GM12878 (cell line): ENCODE measurements around the gene FAM210A. TPM values are rescaled to one million over a fixed set of nuclear protein-coding genes. Genes with fewer than 3 reads are reported as not detected.
"Not testable (repeated sequence)": the region's sequence is repeated elsewhere in the genome, so short reads cannot be mapped to it uniquely, and the experiment has no call there.

Source experiments
- ATAC-seq: fragments of 200-7000 bp; cut with Tn5 transposase; 3 replicates; pipeline ENCODE4 v1.9.1; 2020; ENCODE audit warnings: mild to moderate bottlenecking, moderate library complexity
- BruUV-seq: library from RNA; stranded (reverse); fragments of 400-500 nt; replicated peaks from 2 replicates; lab custom pipeline; 2021; lab: Mats Ljungman, UMichigan
- CTCF ChIA-PET: fragments of 300-600 bp; sonication (Branson Sonifier 250); formaldehyde crosslinking; extraction: SDS; loops from one replicate; lab custom pipeline; 2021; ENCODE audit warnings: inconsistent platforms; lab: Yijun Ruan, JAX
- POLR2A ChIA-PET: fragments of 350-600 bp; formaldehyde crosslinking; extraction: SDS; loops from one replicate; lab custom pipeline; 2021; ENCODE audit warnings: inconsistent platforms; lab: Charles Lee
- RAD21 ChIA-PET: fragments of 300-600 bp; sonication (Branson Sonifier 250); formaldehyde crosslinking; loops from one replicate; lab custom pipeline; 2023; ENCODE audit warnings: antibody characterized with exemption; ENCODE audit not compliant: unreplicated experiment; lab: Charles Lee
- SMC1A ChIA-PET: fragments of 300-600 bp; sonication (Branson Sonifier 250); formaldehyde crosslinking; loops from one replicate; lab custom pipeline; 2023; ENCODE audit not compliant: unreplicated experiment, uncharacterized antibody; lab: Charles Lee
- DNase-seq: peaks from one replicate; pipeline ENCODE4 v3.0.0-alpha.2; 2011; ENCODE audit warnings: low read depth, low spot score
- FAIRE-seq: peaks from 3 replicates; lab custom pipeline; 2011; peaks lifted over from hg19 to GRCh38; lab: Jason Lieb, UNC
- H2AFZ ChIP-seq: 2 replicates; pipeline ENCODE4 v1.6.0; 2011; ENCODE audit warnings: low read depth, low read length, control low read depth; ENCODE audit not compliant: control insufficient read depth
- H3K27ac ChIP-seq: 2 replicates; pipeline ENCODE4 v1.5.1; 2011; ENCODE audit warnings: control low read depth; ENCODE audit not compliant: control insufficient read depth, insufficient read depth
- H3K27me3 ChIP-seq, 2 experiments: replicated peaks in 1 of 2; 2 replicates each; pipeline versions ENCODE4 v1.6.0 to v1.6.1; 2011; ENCODE audit warnings: low read length in 1 of 2; ENCODE audit not compliant: control insufficient read depth in 2 of 2, insufficient read depth in 2 of 2
- H3K36me3 ChIP-seq, 2 experiments: 2 replicates each; pipeline ENCODE4 v1.5.1; 2011; ENCODE audit warnings: low read length in 1 of 2; ENCODE audit not compliant: control insufficient read depth in 2 of 2, insufficient read depth in 2 of 2
- H3K4me1 ChIP-seq: 2 replicates; pipeline ENCODE4 v1.6.1; 2011; ENCODE audit warnings: mild to moderate bottlenecking, low read length, moderate library complexity, mixed read lengths; ENCODE audit not compliant: control insufficient read depth, insufficient read depth
- H3K4me2 ChIP-seq: 2 replicates; pipeline ENCODE4 v1.6.0; 2011; ENCODE audit warnings: control low read depth; ENCODE audit not compliant: control insufficient read depth, insufficient read depth
- H3K4me3 ChIP-seq: fragments of 200-600 bp; sonication (generic); 2 replicates; pipeline ENCODE4 v1.5.1; 2016
- H3K79me2 ChIP-seq: 2 replicates; pipeline ENCODE4 v1.6.0; 2011; ENCODE audit warnings: low read length; ENCODE audit not compliant: control insufficient read depth, insufficient read depth
- H3K9ac ChIP-seq: 2 replicates; pipeline ENCODE4 v1.8.0; 2011; ENCODE audit warnings: low read length, control low read depth, mixed read lengths; ENCODE audit not compliant: control insufficient read depth, insufficient read depth
- H3K9me3 ChIP-seq: replicated peaks from 3 replicates; pipeline ENCODE4 v1.5.1; 2011; ENCODE audit warnings: mild to moderate bottlenecking, low read length; ENCODE audit not compliant: control insufficient read depth, insufficient read depth
- H4K20me1 ChIP-seq: 2 replicates; pipeline ENCODE4 v1.6.0; 2011; ENCODE audit not compliant: control insufficient read depth, insufficient read depth
- ATF2 ChIP-seq: IDR thresholded peaks from 2 replicates; pipeline ENCODE4 v1.6.1; 2012; ENCODE audit warnings: low read length, inconsistent platforms
- BHLHE40 ChIP-seq, 2 experiments: fragments of 450-650 bp in 1 of 2; IDR thresholded peaks; 2 replicates each; pipeline ENCODE4 v1.6.1; 2011 to 2017; ENCODE audit warnings: low read depth in 2 of 2, borderline replicate concordance in 1 of 2, improper control_type of control experiment in 1 of 2, low read length in 1 of 2, mild to moderate bottlenecking in 1 of 2
- KAT2A ChIP-seq: conservative IDR thresholded peaks from 2 replicates; pipeline ENCODE4 v1.6.1; 2011; ENCODE audit warnings: low read depth, low read length; ENCODE audit not compliant: control insufficient read depth
- MTA3 ChIP-seq: IDR thresholded peaks from 2 replicates; pipeline ENCODE4 v1.6.1; 2012; ENCODE audit warnings: low read length, inconsistent platforms, borderline replicate concordance
- PAX5 ChIP-seq: IDR thresholded peaks from 2 replicates; pipeline ENCODE4 v1.6.1; 2011; ENCODE audit warnings: low read depth, low read length, borderline replicate concordance
- POLR2AphosphoS5 ChIP-seq: IDR thresholded peaks from 2 replicates; pipeline ENCODE4 v1.6.1; 2011; ENCODE audit warnings: mild to moderate bottlenecking, low read length, inconsistent platforms
- SP1 ChIP-seq: IDR thresholded peaks from one replicate; pipeline ENCODE4 v1.6.1; 2011; ENCODE audit warnings: low read depth, low read length
- ZBTB11 ChIP-seq: fragments of 450-650 bp; formaldehyde crosslinking; IDR thresholded peaks from 2 replicates; pipeline ENCODE4 v1.5.0; 2022; ENCODE audit warnings: mild to moderate bottlenecking, missing genetic modification characterization
- WGBS: methylation state at CpG from one replicate; pipeline ENCODE4 v1.1.6; 2016; ENCODE audit warnings: low lambda C conversion rate; ENCODE audit not compliant: insufficient replicate concordance, insufficient coverage; ENCODE audit errors: missing lambda C conversion rate; 5-methylcytosine and 5-hydroxymethylcytosine counted together
- in situ Hi-C: fragments of 300-500 bp; cut with MboI; formaldehyde crosslinking; loops from 9 replicates; pipeline ENCODE4 v1.14.3; 2018; ENCODE audit warnings: mixed read lengths
- intact Hi-C: fragments of 100-400 bp; cut with micrococcal nuclease; formaldehyde crosslinking; loops from one replicate; pipeline ENCODE4 v1.14.2; 2022; ENCODE audit not compliant: unreplicated experiment
- polyA plus RNA-seq, 11 experiments: library from polyadenylated mRNA; depleted of rRNA in 4 of 11; unstranded in 6 of 11; stranded (reverse) in 5 of 11; fragments of >200 nt; fragmentation: Nextera tagmentation in 4 of 11; fragmentation: Illumina TruSeq in 1 of 11; extraction: Ambion mirVana in 4 of 11; extraction: Trizol in 1 of 11; gene quantifications; 1 replicate in 1 of 11; 2 replicates in 10 of 11; pipeline versions ENCODE4 v1.2.1 to v1.2.3, GENCODE V29; 2011 to 2016; ENCODE audit warnings: inconsistent platforms in 2 of 11, missing spikeins in 2 of 11, low read depth in 1 of 11
- total RNA-seq, 4 experiments: library from RNA; depleted of rRNA in 3 of 4; stranded (reverse); fragments of >200 nt in 3 of 4; fragmentation: Illumina TruSeq in 1 of 4; extraction: Trizol in 1 of 4; gene quantifications; 2 replicates each; pipeline versions ENCODE4 v1.2.1 to v1.2.3, GENCODE V29; 2013 to 2021

Gene FAM210A
- total and polyA plus RNA-seq, 10 of the 15 experiments (the other 5 are each of a cell fraction or from before 2014, with no cell fraction given): 10.3 to 56.3 (median 17.7) TPM

- H3K36me3 ChIP-seq: peaks cover 0 to 27% of the 10 kb centered on the region in 2 experiments; a peak in 2 of 4 replicates
- H3K27me3 ChIP-seq, H3K9me3 ChIP-seq, H2AFZ ChIP-seq, H3K79me2 ChIP-seq, H3K4me2 ChIP-seq, SMC1A ChIA-PET, H3K27ac ChIP-seq, POLR2A ChIA-PET, BruUV-seq, H3K4me1 ChIP-seq, H3K9ac ChIP-seq, RAD21 ChIA-PET, ATAC-seq, DNase-seq, intact Hi-C loops, CTCF ChIA-PET, H4K20me1 ChIP-seq, in situ Hi-C loops, H3K4me3 ChIP-seq, FAIRE-seq: not testable (repeated sequence)
- 96% methylated on average over 3 of the region's 3 CpGs for WGBS
Measured at GRCh38 chr18:13751599-13751998, 25.2 kb upstream of the FAM210A start.

GRCh38 chr18:13746633-13747032, 20.3 kb upstream of the FAM210A start:
- POLR2A ChIA-PET: no interaction called here
- FAIRE-seq (no peak), DNase-seq (no peak), ATAC-seq (no peak)
- Histone ChIP-seq H3K27ac (no peak overlapping the region), H3K36me3 (peaks cover 0 to 25% of the 10 kb centered on the region in 2 experiments), H2AFZ (no peak overlapping the region), H3K4me1 (no peaks in the 10 kb centered on the region), H3K4me3 (no peak overlapping the region), H3K9ac (no peak overlapping the region), H3K4me2 (no peak overlapping the region), H3K9me3 (no peaks in the 10 kb centered on the region), H4K20me1 (no peaks in the 10 kb centered on the region), H3K79me2 (no peaks in the 10 kb centered on the region), H3K27me3 (no peaks in the 10 kb centered on the region)
- in situ Hi-C loops (no loop called here), intact Hi-C loops (no loop called here)
- WGBS: 98% methylated on average over 3 of the region's 3 CpGs
- RAD21 ChIA-PET: no interaction called here
- SMC1A ChIA-PET: no interaction called here
- CTCF ChIA-PET: interaction anchor here (1.0 kb wide), 1 partner anchor 15 kb away, joined by 3 read pairs; no protein-coding TSS in a partner anchor
- no TSS peak for BruUV-seq
- TF ChIP-seq ATF2: no peak
- no peak for TF ChIP-seq ZBTB11 (CRISPR knock-in tag)
- TF ChIP-seq PAX5: no peak
- no peak for TF ChIP-seq KAT2A
- no peak for TF ChIP-seq SP1
- no peak for TF ChIP-seq MTA3
- TF ChIP-seq POLR2AphosphoS5: no peak
- no peak for TF ChIP-seq BHLHE40 (IDR thresholded peaks at IDR 0.05; ENCODE audit: borderline replicate concordance in 1 of 2, low read depth in 2 of 2, low read length in 1 of 2)
